HPDE6-E6E7 (cell line): ENCODE data around the gene AADAC.
"Not testable (repeated sequence)": the region's sequence is repeated elsewhere in the genome, so short reads cannot be mapped to it uniquely, and the experiment has no call there.

Experiments used
- DNase-seq: peaks from one replicate; pipeline ENCODE4 v3.0.0; 2011; ENCODE audit warnings: missing footprints; ENCODE audit errors: extremely low spot score

The AADAC gene, protein sequence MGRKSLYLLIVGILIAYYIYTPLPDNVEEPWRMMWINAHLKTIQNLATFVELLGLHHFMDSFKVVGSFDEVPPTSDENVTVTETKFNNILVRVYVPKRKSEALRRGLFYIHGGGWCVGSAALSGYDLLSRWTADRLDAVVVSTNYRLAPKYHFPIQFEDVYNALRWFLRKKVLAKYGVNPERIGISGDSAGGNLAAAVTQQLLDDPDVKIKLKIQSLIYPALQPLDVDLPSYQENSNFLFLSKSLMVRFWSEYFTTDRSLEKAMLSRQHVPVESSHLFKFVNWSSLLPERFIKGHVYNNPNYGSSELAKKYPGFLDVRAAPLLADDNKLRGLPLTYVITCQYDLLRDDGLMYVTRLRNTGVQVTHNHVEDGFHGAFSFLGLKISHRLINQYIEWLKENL

DNA sequence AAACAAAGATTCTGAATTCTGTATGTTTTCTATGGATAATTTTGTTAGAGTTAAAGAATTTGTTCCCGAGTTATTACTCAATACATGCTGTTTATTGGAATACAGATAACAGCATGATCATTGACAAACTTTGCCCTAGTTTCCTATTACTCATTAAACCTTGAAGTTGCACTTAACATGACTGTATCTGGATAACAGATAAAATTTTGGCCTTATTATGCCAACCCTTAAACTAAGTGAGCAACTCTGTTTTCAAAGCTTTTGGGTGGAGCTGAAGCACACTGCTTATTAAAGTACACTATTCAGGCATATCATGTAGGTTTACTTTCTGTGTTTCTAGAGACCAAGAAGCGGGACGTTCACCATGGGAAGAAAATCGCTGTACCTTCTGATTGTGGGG is at the start of gene AADAC:
Gene AADAC (plus strand): TSS at position 318 of the 400 bp plus-strand sequence. CDS start 47 bp downstream, at position 365.
- no peak for DNase-seq

DNA sequence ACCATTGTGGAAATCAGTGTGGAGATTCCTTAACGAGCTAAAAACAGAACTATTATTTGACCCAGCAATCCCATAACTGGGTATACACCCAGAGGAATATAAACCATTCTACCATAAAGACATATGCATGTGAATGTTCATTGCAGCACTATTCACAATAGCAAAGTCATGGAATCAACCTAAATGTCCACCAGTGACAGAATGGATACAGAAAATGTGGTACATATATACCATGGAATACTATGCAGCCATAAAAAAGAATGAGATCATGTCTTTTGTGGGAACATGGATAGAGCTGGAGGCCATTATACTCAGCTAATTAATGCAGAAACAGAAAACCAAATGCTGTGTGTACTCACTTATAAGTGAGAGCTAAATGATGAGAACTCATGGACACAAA is 49.2 kb upstream of the AADAC start:
- not testable (repeated sequence) for DNase-seq

DNA sequence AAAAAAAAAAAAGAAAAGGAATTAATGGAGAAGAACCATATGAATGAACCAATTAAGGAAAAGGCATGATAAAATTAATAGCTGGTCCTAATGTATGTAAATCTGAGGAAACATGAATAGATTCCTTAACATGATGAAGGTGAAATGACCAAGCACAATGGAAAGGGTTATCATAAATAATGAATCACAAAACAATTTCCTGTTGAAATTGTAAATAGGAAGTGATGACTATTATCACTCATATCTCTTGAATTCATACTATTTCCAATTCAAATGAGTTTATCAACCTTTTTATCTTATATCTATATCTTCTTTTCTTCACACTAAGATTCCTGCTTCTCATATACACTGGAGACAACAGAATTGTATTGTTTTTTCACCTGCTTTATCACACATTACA is 48.2 kb upstream of the AADAC start:
- no peak for DNase-seq

DNA sequence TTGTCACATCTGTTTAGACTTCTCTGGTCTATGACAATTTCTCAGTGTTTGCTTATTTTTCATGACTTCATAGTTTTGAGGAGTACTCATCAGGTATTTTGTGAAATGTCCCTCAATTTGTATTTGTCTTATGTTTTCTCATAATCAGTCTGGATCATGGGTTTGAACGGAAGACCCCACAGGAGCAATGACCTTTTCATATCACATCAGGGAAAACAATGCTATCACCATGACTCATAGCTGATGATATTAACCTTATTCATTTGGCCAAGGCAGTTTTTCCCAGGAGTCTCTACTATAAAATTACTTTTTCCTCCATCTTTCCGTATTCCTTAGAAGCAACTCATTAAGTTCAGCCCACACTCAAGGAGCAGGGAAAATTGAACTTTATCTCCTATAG is 47.5 kb upstream of the AADAC start:
- DNase-seq: no peak

DNA sequence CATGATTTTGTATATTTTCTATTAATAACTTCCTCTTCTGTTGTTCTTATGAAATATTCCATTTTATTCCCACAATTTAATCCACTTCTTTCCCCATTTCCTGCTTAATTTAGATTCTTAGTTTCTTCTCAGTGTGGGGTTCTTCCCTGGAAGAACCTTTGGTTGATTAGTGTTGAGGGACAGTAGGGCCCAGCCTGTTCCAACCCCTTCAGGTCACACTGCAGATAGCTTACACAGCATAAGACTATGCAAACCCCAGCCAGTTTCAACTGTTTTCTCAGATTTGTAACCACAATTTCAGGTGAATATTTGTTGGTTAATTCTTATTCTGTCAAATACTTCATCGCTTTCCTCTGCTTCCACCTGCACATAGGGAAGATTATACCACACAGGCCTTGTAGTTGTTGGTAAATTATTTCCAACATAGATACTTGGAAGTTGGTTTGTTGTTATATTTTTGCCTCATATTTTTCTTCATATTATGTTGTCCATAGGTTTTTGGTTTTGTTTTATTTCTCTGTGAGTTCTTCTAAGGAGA is 45.5 kb upstream of the AADAC start:
- no peak for DNase-seq

DNA sequence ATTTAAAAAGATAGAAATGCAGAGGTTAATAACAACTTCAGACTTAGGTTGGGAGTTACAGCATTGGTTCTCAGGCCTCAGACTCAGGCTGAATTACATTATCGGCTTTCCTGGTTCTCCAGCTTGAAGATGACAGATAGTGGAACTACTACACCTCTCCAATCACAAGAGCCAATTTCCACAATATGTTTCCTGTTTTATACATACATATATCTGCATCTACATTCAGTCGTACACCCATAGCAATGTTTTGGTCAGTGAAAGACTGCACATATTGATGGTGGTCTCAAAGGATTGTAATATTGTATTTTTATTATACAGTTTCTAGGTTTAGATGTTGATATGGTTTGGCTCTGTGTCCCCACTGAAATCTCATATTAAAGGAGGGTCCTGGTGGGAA is 44.7 kb upstream of the AADAC start:
- no peak for DNase-seq

DNA sequence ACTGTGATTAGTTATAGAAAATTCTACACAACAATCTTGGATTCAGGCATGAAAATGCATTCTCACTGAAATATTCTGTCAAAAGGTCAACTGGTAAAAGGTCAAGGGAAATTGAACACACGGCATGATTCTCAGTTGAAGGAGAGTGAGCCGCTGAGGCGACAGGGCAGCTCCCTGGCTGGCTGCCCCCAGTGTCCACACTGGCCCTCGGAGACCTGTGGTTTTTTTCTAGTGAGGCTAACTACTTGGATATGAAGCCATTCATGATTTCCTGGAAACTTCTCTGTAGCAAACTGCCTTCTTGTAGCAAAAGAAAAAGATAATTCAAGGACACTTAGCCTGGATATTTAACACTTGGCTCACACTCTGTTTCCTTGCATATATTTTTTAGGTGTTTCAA is 43.0 kb upstream of the AADAC start:
- DNase-seq: no peak

DNA sequence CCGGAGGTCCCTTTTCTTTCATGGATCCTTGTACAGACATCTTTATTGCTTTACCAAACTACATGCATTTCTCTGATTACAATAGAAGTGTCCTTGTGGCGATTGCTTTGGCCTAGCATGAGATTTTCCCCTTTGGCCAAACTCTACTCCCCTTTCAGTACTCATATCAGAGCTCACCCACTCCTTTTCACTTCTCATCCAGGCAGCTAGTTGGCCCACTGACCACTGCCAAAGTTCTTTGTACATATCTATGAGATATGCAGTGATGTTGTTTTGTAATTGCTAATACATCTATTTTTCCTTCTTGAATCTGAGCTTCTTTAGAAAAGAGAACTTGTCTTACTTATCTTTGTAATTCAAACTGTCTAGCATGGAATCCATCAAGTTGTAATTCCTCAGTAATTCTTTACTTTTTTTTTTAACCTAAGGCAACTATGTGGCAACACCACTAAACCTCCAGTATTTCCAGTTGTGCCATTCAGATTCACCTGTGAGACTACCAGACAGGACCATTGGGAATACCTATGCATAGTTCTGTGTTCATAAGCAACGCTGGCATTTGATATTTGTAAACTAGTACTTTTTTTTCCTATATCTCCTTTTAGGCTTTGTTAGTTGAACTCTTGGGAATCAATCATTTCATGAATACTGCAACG is 41.0 kb upstream of the AADAC start:
- no peak for DNase-seq

DNA sequence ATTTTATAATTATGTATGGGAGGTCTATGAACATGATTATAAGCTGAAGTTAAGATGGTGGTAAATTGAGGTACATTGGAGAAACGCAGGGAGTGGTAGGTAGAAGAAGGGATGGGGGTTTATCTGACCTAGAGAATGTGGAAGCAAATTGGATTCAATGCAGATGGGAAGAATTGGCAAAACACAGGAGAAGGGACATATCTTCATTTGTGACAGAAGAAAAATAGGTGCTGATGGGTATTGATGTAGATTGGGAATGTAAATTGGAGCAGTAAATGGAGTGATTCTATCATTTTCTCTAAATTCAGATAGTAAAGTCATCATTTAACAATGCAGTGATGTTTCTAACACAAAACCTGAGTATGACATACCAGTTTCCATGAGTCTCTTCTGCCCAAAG is 39.7 kb upstream of the AADAC start:
- DNase-seq: no peak

DNA sequence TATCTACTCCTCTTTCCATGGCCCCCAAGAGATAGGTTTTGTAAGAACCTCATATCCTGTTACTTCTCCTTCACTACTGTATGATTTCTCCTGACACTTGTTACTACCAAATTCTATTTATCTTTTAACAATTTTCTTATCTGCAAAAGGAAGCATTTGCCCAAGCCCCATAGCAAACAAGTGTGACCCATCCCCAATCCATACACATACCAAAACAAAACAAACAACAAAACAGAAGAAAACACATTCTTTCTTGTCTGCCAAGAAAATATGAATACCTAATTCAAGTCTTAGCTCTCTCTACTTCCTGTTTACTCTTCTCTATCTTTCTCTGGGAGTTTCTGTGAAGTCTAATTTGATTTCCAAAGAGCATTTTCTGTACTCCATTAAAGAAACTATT is 39.0 kb upstream of the AADAC start:
- DNase-seq: no peak

DNA sequence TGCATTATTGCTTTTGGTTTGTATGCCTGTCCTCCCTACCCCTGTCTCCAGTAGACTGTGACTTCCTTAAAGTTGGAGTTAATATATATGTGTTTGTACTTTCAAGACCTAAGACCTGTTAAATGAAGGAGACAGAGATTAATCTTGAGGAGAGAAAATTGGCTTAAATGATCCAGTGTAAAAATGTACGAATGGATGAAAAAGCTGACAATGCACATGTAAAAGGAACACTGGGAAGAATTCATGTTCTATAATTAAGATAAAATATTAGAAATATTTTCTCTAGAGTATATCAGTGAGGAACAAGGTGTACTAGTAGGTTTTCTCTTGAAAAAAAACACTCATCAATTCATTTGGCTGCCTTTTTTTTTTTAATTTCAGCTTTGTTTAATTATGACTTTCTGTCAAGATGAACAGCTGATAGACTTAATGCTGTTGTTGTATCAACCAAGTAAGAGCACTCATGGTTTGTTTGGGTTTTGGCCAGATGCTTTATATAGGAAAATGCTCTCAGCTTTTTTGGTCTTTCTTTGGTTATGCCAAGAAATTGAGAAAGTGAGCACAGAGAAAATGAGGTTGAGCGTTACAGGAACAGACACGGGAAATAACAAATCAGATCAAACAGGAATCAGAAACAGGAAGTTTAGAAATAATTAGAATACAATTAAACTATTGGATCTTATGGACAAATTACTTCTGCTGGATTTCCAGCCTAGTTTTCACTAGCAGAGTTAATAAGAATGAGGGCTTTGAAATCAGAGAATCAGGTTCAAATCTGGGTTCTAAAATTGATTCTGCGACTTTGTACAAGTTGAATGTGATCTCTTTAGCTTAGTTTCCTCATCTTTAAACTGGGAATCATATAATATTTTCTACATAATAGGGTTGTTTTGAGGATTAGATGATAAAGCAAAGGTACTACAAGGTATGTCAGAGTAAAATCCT is 38.3 kb upstream of the AADAC start:
- no peak for DNase-seq

DNA sequence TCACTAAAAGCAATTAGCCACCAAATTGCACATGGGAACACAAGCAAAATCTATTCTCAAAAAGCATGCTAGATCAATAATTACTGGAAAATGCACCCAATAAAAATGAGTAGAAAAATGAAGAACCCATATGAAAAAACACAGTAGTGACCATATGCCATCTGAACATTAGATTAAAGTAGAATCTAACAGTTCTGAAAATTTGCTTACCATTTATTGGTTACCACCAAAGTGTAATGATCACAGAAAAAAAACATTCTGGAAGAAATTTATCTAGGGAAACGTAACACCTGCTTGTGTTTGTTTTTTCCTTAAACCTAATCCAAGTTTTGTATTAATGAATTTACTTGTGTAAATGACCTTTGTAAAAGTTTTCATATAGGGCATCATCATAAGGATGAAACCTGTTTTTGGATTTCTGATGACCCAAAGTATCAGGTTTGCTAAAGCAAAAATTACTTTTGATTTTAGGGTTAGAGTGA is 37.6 kb upstream of the AADAC start:
- no peak for DNase-seq

DNA sequence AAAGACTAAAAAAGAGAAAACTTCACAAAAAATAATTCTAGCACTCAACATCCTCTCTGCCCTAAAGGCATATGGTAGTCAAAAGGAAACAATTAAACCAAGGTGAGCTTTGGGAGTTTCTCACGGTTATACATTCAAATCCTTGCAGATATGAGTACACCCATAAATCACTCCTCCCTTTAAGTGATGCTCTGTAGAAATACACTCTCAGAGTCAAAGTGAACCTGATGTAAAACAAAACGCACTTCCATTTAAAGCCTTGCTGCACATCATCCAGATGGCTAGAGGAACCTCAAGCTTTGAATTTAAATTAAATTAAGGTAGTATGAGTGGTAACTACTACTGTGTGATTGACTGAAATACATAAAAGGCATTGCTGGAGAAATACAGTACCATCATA is 36.0 kb upstream of the AADAC start:
- DNase-seq: no peak

DNA sequence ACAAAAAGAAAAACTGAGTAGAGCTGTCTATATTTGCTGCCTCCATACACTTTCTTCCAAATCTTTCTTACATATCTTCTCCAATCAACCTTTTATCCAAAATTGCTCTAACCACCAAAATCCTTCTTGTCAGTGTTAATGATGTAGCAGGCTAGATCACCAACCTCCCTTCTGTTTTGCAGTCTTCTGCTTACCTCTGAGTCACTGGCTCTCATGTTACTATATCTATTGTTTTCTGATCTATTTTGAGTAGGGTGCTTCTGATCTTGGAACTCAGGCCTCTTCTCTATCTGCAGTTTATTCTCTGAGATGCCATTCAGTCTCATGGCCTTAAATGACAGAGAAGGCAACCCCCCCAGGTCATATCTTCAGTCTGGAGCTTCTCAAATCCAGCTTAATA is 26.3 kb upstream of the AADAC start:
- no peak for DNase-seq

DNA sequence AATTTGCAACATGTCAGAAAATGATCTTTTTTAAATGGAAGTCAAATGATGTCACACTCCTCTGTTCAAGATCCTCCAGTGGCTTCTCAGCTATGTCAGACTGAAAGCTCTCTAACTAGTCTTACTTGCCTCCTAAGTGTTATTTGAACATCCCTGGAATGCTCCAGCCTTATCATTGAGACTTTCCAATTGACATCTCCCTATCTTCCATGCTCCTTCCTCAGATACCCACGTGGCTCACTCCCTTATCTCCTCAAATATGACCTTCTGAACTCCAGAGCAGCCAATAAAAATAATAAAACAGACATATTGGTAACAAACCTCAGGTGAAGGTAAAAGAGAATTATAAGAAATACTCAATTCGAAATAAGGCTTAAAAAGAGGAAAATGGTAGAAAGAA is 25.5 kb upstream of the AADAC start:
- DNase-seq: no peak

DNA sequence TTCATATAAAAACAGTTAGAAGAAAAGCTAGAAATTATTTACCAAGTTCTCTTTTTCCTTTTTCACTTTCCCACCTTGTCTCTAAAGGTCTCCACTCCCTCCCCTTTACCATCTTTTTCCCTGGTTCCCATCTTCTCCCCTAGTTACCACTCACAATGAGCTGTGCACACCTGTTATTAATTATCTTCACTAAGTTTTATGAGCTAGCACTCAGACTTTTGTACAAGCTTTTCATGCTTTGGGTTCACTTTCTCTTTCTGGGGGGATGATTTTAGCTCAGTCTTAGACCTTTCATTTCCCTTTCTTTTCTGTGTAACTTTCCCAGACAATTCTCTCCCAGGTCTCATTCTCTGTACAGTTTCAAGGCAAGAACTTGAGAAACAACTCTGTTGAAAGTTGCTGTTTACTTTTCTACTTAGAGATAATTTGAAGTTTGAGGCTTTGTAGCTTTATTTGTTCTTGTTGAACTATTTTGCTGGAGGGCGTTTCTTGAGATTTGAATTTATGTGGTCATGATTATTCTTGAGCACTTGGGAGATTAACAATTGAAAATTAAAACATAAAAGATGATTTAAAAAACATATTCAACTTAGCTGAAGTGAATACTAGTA is 24.0 kb upstream of the AADAC start:
- DNase-seq: no peak

DNA sequence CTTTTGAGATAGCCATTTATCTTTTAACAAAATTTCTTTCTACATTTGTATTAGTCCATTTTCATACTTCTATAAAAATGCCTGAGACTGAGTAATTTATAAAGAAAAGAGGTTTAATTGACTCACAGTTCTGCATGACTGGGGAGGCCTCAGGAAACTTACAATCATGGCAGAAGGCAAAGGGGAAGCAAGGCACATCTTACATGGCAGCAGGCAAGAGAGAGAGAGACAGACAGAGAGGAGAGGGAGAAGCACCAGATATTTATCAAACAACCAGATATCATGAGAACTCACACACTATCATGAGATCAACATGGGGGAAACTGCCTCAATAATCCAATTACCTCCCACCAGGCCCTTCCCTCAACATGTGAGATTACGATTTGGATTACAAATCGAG is 23.2 kb upstream of the AADAC start:
- DNase-seq: not testable (repeated sequence)

DNA sequence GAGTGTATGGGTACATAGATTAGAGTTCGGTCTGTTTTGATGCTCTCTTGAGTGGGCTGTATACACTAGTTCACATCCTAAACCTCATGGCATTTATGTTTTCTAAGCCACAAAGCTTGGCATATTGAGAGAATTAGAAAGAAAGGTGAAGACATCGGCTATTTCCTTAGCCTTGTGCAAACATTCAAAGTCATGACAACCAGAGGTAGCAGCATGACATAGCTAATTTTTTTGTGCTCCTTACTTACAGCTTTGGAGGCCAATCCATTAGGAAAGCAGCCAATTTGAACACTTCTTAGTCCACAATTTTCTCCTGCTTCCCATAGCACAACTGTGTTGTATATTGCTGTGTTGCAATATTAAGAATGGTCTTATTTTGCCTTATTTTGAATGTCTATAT is 21.5 kb upstream of the AADAC start:
- no peak for DNase-seq

DNA sequence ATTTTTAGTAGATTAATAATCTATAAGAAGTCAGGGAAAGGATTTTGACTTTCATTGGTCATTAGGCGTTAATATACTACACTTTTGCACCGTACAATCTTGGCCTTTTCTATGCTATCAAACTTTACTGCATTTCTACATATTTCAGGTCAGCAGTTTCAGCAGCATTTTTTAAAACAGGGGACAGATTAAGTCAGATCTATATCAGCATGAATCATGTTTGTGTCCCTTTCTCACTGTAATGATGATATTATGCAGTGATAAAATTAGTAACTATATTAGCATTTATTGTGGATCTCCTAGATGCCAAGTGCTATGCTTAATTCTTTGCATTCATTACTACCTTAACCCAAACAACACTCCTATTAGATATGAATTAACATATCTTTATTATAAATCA is 20.3 kb upstream of the AADAC start:
- no peak for DNase-seq

DNA sequence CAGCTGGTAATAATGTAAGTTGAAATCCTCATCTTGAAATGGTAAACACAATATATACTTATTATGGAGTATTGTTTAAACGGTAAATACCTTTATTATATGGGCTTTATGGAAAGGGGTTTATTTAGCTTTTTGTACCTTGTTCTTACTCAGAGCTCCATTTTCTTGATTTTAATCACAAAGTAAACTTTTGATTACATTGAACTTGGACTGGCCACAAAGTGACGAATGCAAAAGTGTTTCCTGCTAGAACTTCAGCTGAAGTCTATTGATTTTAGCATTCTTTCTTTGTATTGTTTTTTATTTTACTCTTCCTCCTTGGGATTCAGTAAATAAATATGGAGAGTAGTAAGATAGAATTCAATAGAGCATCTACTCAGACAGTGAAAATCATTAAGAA is 19.8 kb upstream of the AADAC start:
- no peak for DNase-seq

DNA sequence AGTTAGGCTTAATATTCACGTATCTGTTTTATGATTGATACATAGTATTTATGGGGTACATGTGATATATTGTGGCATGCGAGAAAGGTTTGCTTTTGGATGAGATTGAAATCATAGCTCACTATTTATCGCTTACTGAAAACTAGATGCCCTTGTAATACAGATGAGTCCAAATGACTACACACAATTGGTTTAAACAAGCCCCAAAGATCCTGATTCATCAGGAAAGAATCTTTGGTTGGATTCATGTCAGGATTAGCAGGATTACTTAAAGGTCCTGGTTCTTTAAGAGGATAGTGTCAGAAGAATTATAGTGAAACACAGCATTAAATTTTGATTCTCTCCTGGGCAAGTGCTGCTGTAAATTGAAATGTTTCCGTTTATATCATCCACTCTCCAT is 18.6 kb upstream of the AADAC start:
- peak; percentile 8 for DNase-seq
